Fibroblast of the aortic adventitia (primary cell): ENCODE measurements around the gene SNX18. TPM values are rescaled to one million over a fixed set of nuclear protein-coding genes. Genes with fewer than 3 reads are reported as not detected.

Experiments
- DNase-seq: peaks from one replicate; pipeline ENCODE4 v3.0.0-alpha.2; 2010; ENCODE audit warnings: low read depth
- H3K4me3 ChIP-seq: 2 replicates; pipeline ENCODE4 v1.5.1; 2011; ENCODE audit warnings: low read depth, mild to moderate bottlenecking, control low read depth, low read length, moderate library complexity
- CTCF ChIP-seq: IDR thresholded peaks from 2 replicates; pipeline ENCODE4 v1.5.1; 2011; ENCODE audit warnings: mild to moderate bottlenecking, low read length, control low read depth, inconsistent platforms; ENCODE audit not compliant: insufficient read depth
- total RNA-seq: library from RNA; depleted of rRNA; stranded (reverse); fragments of >200 nt; gene quantifications from 2 replicates; pipeline ENCODE4 v1.2.3, GENCODE V29; 2012; ENCODE audit warnings: low replicate concordance

Gene SNX18
- total RNA-seq = 38.8 and 44.7 TPM in 2 replicates

GRCh38 chr5:54517512-54518145 is at the start of gene SNX18:
Gene SNX18, plus strand, starts transcription at chr5:54517759. Its CDS starts 194 bp downstream, at chr5:54517953.
- peak; percentile 82 for TF ChIP-seq CTCF
- H3K4me3 ChIP-seq = peak within 1 kb of the TSS; percentile 70
- peak; percentile 91 for DNase-seq

- peak; percentile 34 for DNase-seq
- TF ChIP-seq CTCF = no peak
- H3K4me3 ChIP-seq = peak overlapping the region; percentile 53
Measured at GRCh38 chr5:54469622-54470021, 47.9 kb upstream of the SNX18 start.

- DNase-seq = peak; percentile 77
- H3K4me3 ChIP-seq = peak overlapping the region; percentile 53
Measured at GRCh38 chr5:54470128-54470527, 47.4 kb upstream of the SNX18 start.

GRCh38 chr5:54470677-54471076 is 46.9 kb upstream of the SNX18 start:
- TF ChIP-seq CTCF = no peak
- DNase-seq = peak; percentile 90
- H3K4me3 ChIP-seq = no peak overlapping the region

More at GRCh38 chr5:54470128-54470527, 47.4 kb upstream of the SNX18 start:
- TF ChIP-seq CTCF = no peak

- DNase-seq = no peak
- no peak overlapping the region for H3K4me3 ChIP-seq
- no peak for TF ChIP-seq CTCF
Measured at GRCh38 chr5:54471398-54471797, 46.2 kb upstream of the SNX18 start.

- no peak overlapping the region for H3K4me3 ChIP-seq
- no peak for DNase-seq
- no peak for TF ChIP-seq CTCF
Measured at GRCh38 chr5:54476682-54477081, 40.9 kb upstream of the SNX18 start.

- no peak for DNase-seq
- TF ChIP-seq CTCF = no peak
Measured at GRCh38 chr5:54477941-54478478, 39.5 kb upstream of the SNX18 start.

More at GRCh38 chr5:54477941-54478478, 39.5 kb upstream of the SNX18 start:
- no peak overlapping the region for H3K4me3 ChIP-seq
